ENCODE data around the gene GPR35. TPM values are rescaled to one million over a fixed set of nuclear protein-coding genes. Genes with fewer than 3 reads are reported as not detected.

The GPR35 gene
- total and polyA plus RNA-seq, 2 of the 13 experiments (the other 11 are each of a cell fraction or from before 2014, with no cell fraction given) = 27.1 to 44.2 TPM

DNA sequence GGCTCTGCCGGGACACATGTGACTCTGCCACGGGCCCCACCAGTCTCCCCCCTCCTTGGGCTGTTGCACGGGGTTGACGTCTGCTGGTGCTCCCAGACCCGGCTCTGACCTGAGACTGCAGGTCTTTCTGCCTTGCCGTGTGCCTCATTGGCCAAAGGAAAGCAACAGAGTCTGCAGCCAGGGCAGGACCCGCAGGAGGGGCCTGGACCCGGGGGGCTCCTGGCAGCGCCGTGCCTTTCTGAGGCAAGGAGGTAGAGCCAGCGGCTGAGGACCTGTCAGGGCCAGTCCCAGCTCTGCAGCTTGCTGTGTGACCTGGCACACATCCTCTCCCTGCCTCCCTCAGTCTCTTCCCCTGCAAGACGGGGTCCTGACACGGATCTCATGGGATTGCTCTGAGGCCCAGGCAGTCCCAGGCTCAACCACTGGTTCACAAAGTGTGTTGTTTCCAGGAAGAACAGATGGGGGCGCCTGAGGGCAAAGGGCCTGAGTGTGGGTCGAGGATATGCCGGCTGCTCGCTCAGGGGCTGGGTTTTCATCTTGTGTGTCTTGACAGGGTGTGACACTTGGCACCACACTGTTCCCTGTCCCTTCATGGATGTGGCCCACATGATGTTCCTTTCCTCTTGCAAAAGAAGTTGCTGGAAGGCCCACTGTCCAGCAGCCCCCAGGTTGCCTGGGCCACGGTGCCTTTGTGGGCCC lies 29.8 kb upstream of the GPR35 start (continued):
- TF ChIP-seq HNRNPK (IDR thresholded peaks at IDR 0.05; ENCODE audit: low read depth, low read length, poor library complexity, severe bottlenecking) (no peak), CAMTA2 (CRISPR knock-in tag; IDR thresholded peaks at IDR 0.05; ENCODE audit: borderline replicate concordance) (0 out of 2 replicates have a peak, but pooled peaks have one; percentile 73), THAP11 (CRISPR knock-in tag; IDR thresholded peaks at IDR 0.05) (no peak), RFXAP (CRISPR knock-in tag; IDR thresholded peaks at IDR 0.05; ENCODE audit: borderline replicate concordance) (0 out of 2 replicates have a peak, but pooled peaks have one; percentile 27), HNRNPH1 (optimal IDR thresholded peaks at IDR 0.05; ENCODE audit: low read depth, low read length) (no peak), CENPT (CRISPR knock-in tag; IDR thresholded peaks at IDR 0.05; ENCODE audit: low read depth) (no peak), ZIK1 (CRISPR knock-in tag; IDR thresholded peaks at IDR 0.05; ENCODE audit: borderline replicate concordance, low read depth) (0 out of 2 replicates have a peak, but pooled peaks have one; percentile 59), ZFP62 (CRISPR knock-in tag; IDR thresholded peaks at IDR 0.05) (no peak), PPARG (CRISPR knock-in tag; conservative IDR thresholded peaks at IDR 0.05) (no peak), GTF3A (CRISPR knock-in tag; conservative IDR thresholded peaks at IDR 0.05) (no peak), ZFP36L2 (CRISPR knock-in tag; IDR thresholded peaks at IDR 0.05) (no peak), HMG20A (CRISPR knock-in tag; IDR thresholded peaks at IDR 0.05; ENCODE audit: borderline replicate concordance) (no peak), SP4 (CRISPR knock-in tag; IDR thresholded peaks at IDR 0.05) (0 out of 2 replicates have a peak, but pooled peaks have one; percentile 27), ZFX (CRISPR knock-in tag; IDR thresholded peaks at IDR 0.05; ENCODE audit: low read depth) (peak; percentile 62), ZNF883 (CRISPR knock-in tag; IDR thresholded peaks at IDR 0.05; ENCODE audit: not compliant biosample characterization) (peak; percentile 24)
- TF ChIP-seq, protein P1, sequence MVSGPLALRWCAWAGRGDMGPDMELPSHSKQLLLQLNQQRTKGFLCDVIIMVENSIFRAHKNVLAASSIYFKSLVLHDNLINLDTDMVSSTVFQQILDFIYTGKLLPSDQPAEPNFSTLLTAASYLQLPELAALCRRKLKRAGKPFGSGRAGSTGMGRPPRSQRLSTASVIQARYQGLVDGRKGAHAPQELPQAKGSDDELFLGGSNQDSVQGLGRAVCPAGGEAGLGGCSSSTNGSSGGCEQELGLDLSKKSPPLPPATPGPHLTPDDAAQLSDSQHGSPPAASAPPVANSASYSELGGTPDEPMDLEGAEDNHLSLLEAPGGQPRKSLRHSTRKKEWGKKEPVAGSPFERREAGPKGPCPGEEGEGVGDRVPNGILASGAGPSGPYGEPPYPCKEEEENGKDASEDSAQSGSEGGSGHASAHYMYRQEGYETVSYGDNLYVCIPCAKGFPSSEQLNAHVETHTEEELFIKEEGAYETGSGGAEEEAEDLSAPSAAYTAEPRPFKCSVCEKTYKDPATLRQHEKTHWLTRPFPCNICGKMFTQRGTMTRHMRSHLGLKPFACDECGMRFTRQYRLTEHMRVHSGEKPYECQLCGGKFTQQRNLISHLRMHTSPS (CRISPR knock-in tag; IDR thresholded peaks at IDR 0.05; ENCODE audit: low read depth) = peak; percentile 42; the same call in 1 of the 2 replicates
- TF ChIP-seq, protein P2, sequence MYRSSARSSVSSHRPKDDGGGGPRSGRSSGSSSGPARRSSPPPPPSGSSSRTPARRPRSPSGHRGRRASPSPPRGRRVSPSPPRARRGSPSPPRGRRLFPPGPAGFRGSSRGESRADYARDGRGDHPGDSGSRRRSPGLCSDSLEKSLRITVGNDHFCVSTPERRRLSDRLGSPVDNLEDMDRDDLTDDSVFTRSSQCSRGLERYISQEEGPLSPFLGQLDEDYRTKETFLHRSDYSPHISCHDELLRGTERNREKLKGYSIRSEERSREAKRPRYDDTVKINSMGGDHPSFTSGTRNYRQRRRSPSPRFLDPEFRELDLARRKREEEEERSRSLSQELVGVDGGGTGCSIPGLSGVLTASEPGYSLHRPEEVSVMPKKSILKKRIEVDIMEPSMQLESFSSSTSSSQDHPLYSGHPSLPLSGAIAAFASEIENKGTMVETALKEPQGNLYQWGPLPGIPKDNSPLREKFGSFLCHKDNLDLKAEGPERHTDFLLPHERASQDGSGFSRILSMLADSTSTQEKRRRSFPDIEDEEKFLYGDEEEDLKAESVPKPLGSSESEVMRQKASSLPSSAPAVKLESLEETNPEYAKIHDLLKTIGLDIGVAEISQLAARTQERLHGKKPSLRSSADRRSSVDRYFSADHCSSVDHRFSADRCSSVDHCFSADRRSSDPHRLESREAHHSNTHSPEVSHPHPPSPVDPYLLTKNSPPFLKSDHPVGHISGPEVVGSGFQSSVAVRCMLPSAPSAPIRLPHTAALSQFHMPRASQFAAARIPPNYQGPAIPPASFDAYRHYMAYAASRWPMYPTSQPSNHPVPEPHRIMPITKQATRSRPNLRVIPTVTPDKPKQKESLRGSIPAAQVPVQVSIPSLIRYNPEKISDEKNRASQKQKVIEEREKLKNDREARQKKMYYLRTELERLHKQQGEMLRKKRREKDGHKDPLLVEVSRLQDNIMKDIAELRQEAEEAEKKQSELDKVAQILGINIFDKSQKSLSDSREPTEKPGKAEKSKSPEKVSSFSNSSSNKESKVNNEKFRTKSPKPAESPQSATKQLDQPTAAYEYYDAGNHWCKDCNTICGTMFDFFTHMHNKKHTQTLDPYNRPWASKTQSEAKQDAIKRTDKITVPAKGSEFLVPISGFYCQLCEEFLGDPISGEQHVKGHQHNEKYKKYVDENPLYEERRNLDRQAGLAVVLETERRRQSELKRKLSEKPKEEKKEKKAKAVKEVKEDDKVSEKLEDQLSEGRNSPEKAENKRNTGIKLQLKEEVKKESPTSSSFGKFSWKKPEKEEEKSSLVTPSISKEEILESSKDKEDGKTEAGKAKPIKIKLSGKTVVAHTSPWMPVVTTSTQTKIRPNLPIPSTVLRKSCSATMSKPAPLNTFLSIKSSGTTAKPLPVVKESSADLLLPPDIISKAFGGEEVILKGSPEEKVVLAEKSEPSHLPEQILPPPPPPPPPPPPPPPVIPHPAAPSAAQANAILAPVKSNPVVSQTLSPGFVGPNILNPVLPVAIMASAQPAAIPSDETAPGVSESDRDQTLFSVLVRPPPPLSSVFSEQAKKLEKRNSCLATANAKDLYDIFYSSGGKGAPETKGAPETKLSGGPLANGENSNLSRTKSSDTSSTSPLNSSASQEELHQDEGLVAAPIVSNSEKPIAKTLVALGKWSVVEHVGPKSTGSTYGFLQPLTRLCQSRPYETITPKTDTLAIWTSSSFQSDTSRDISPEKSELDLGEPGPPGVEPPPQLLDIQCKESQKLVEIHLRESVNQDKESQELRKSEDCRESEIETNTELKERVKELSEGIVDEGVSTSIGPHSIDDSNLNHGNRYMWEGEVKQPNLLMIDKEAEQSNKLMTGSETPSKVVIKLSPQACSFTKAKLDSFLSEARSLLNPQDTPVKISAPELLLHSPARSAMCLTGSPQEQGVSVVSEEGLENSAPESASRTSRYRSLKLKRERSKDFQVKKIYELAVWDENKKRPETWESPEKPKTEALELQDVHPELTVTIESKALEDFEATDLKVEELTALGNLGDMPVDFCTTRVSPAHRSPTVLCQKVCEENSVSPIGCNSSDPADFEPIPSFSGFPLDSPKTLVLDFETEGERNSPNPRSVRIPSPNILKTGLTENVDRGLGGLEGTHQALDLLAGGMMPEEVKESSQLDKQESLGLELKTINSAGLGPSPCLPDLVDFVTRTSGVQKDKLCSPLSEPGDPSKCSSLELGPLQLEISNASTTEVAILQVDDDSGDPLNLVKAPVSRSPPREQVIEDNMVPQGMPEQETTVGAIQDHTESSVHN (CRISPR knock-in tag; IDR thresholded peaks at IDR 0.05) = 0 out of 2 replicates have a peak, but pooled peaks have one; percentile 53
- TF ChIP-seq, protein P3, sequence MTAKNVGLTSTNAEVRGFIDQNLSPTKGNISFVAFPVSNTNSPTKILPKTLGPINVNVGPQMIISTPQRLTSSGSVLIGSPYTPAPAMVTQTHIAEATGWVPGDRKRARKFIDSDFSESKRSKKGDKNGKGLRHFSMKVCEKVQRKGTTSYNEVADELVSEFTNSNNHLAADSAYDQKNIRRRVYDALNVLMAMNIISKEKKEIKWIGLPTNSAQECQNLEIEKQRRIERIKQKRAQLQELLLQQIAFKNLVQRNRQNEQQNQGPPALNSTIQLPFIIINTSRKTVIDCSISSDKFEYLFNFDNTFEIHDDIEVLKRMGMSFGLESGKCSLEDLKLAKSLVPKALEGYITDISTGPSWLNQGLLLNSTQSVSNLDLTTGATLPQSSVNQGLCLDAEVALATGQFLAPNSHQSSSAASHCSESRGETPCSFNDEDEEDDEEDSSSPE (CRISPR knock-in tag; IDR thresholded peaks at IDR 0.05) = peak; percentile 10; the same call in 1 of the 2 replicates
